ENCODE measurements around the gene HMCN2.

HMCN2 gene

GRCh38 chr9:130466537-130467217, 201.1 kb downstream of the HMCN2 start:
- no peak for DNase-seq (ENCODE audit: low read depth)
- no peak for TF ChIP-seq CTCF (IDR thresholded peaks at IDR 0.05; ENCODE audit: control insufficient read depth, insufficient read depth, low read depth, low read length, missing control alignments)
- no peak overlapping the region for H3K4me3 ChIP-seq (ENCODE audit: control insufficient read depth, low read depth, low read length)

GRCh38 chr9:130467316-130467715, 201.8 kb downstream of the HMCN2 start:
- H3K4me3 ChIP-seq (ENCODE audit: control insufficient read depth, low read depth, low read length), result no peak overlapping the region
- no peak for DNase-seq (ENCODE audit: low read depth)
- no peak for TF ChIP-seq CTCF (IDR thresholded peaks at IDR 0.05; ENCODE audit: control insufficient read depth, insufficient read depth, low read depth, low read length, missing control alignments)

GRCh38 chr9:130468566-130468965, 203.0 kb downstream of the HMCN2 start:
- no peak for TF ChIP-seq CTCF (IDR thresholded peaks at IDR 0.05; ENCODE audit: control insufficient read depth, insufficient read depth, low read depth, low read length, missing control alignments)
- DNase-seq (ENCODE audit: low read depth), result no peak

GRCh38 chr9:130470269-130470668, 204.7 kb downstream of the HMCN2 start:
- no peak for DNase-seq (ENCODE audit: low read depth)
- no peak overlapping the region for H3K4me3 ChIP-seq (ENCODE audit: control insufficient read depth, low read depth, low read length)
- TF ChIP-seq CTCF (IDR thresholded peaks at IDR 0.05; ENCODE audit: control insufficient read depth, insufficient read depth, low read depth, low read length, missing control alignments), result no peak

More at GRCh38 chr9:130468566-130468965, 203.0 kb downstream of the HMCN2 start:
- no peak overlapping the region for H3K4me3 ChIP-seq (ENCODE audit: control insufficient read depth, low read depth, low read length)

GRCh38 chr9:130470950-130471349, 205.4 kb downstream of the HMCN2 start:
- DNase-seq (ENCODE audit: low read depth), result no peak
- no peak for TF ChIP-seq CTCF (IDR thresholded peaks at IDR 0.05; ENCODE audit: control insufficient read depth, insufficient read depth, low read depth, low read length, missing control alignments)
- H3K4me3 ChIP-seq (ENCODE audit: control insufficient read depth, low read depth, low read length), result no peak overlapping the region

- no peak overlapping the region for H3K4me3 ChIP-seq (ENCODE audit: control insufficient read depth, low read depth, low read length)
- no peak for DNase-seq (ENCODE audit: low read depth)
- no peak for TF ChIP-seq CTCF (IDR thresholded peaks at IDR 0.05; ENCODE audit: control insufficient read depth, insufficient read depth, low read depth, low read length, missing control alignments)
Observed at GRCh38 chr9:130471411-130472183, 206.0 kb downstream of the HMCN2 start.
